Measurements from ENCODE around the gene CAPN7. TPM values are rescaled to one million over a fixed set of nuclear protein-coding genes. Genes with fewer than 3 reads are reported as not detected.

Gene CAPN7
- total and polyA plus RNA-seq, 9 donors: 20.7 to 70.4 (median 54.1) TPM

- H3K4me1 ChIP-seq (ENCODE audit: insufficient read depth): no peaks in the 10 kb centered on the region
- intact Hi-C loops (cut with DNase I): no loop called here
- 78 to 91% (median 82%) methylated on average over 1 of the region's 1 CpG for WGBS, 3 donors
Observed at GRCh38 chr3:15172806-15173205, 33.2 kb upstream of the CAPN7 start.

GRCh38 chr3:15174953-15175352, 31.1 kb upstream of the CAPN7 start:
- Histone ChIP-seq H3K27ac (no peak overlapping the region), H3K9me3 (no peaks in the 10 kb centered on the region), H3K4me3 (no peak overlapping the region), H3K36me3 (no peaks in the 10 kb centered on the region), H3K4me1 (ENCODE audit: insufficient read depth) (no peaks in the 10 kb centered on the region), H3K27me3 (no peaks in the 10 kb centered on the region)
- no peak for DNase-seq
- TF ChIP-seq EP300 (IDR thresholded peaks at IDR 0.05) (no peak), POLR2A (IDR thresholded peaks at IDR 0.05) (no peak), CTCF (IDR thresholded peaks at IDR 0.05) (no peak)
- intact Hi-C loops (cut with DNase I): no loop called here
- 78 to 94% (median 89%) methylated on average over 8 of the region's 8 CpGs for WGBS, 3 donors

More at GRCh38 chr3:15172806-15173205, 33.2 kb upstream of the CAPN7 start:
- Histone ChIP-seq H3K9me3 (no peaks in the 10 kb centered on the region), H3K4me3 (no peak overlapping the region), H3K27ac (no peak overlapping the region), H3K27me3 (no peaks in the 10 kb centered on the region), H3K36me3 (no peaks in the 10 kb centered on the region)
- DNase-seq: no peak
- TF ChIP-seq POLR2A (IDR thresholded peaks at IDR 0.05) (no peak), CTCF (IDR thresholded peaks at IDR 0.05) (no peak), EP300 (IDR thresholded peaks at IDR 0.05) (no peak)

- Histone ChIP-seq H3K36me3 (no peaks in the 10 kb centered on the region), H3K4me3 (no peak overlapping the region), H3K4me1 (ENCODE audit: insufficient read depth) (no peaks in the 10 kb centered on the region), H3K27ac (no peak overlapping the region), H3K27me3 (no peaks in the 10 kb centered on the region), H3K9me3 (no peaks in the 10 kb centered on the region)
- no peak for TF ChIP-seq EP300 (IDR thresholded peaks at IDR 0.05)
- no peak for TF ChIP-seq POLR2A (IDR thresholded peaks at IDR 0.05)
- no peak for TF ChIP-seq CTCF (IDR thresholded peaks at IDR 0.05)
- 81 to 91% (median 90%) methylated on average over 1 of the region's 1 CpG for WGBS, 3 donors
- intact Hi-C loops (cut with DNase I): no loop called here
- DNase-seq: no peak
Observed at GRCh38 chr3:15175605-15176004, 30.4 kb upstream of the CAPN7 start.

GRCh38 chr3:15180042-15180611, 25.9 kb upstream of the CAPN7 start:
- WGBS, 3 donors: 60 to 65% (median 64%) methylated on average over 6 of the region's 6 CpGs
- no peak for DNase-seq
- no peak overlapping the region for H3K4me3 ChIP-seq
- no peaks in the 10 kb centered on the region for H3K36me3 ChIP-seq
- H3K27me3 ChIP-seq: no peaks in the 10 kb centered on the region
- H3K4me1 ChIP-seq (ENCODE audit: insufficient read depth): no peaks in the 10 kb centered on the region
- H3K27ac ChIP-seq: no peak overlapping the region
- no peaks in the 10 kb centered on the region for H3K9me3 ChIP-seq
- TF ChIP-seq POLR2A (IDR thresholded peaks at IDR 0.05): no peak
- TF ChIP-seq CTCF (IDR thresholded peaks at IDR 0.05): no peak
- TF ChIP-seq EP300 (IDR thresholded peaks at IDR 0.05): no peak
- intact Hi-C loops (cut with DNase I): no loop called here

Data from ovary (tissue), 9 donors.